HG03097 (cell line): ENCODE measurements around the gene ZC3H12D.

Source experiments
- ATAC-seq: cut with Tn5 transposase; IDR thresholded peaks from one replicate; pipeline ENCODE4 v1.9.1; 2021; ENCODE audit not compliant: unreplicated experiment, low FRiP score

ZC3H12D gene

GRCh38 chr6:149421132-149421531 is 63.7 kb downstream of the ZC3H12D start:
- ATAC-seq: no peak

- no peak for ATAC-seq
Observed at GRCh38 chr6:149419696-149420404, 65.0 kb downstream of the ZC3H12D start.

- no peak for ATAC-seq
Observed at GRCh38 chr6:149414821-149415220, 70.0 kb downstream of the ZC3H12D start.

- ATAC-seq: no peak
Observed at GRCh38 chr6:149414009-149414408, 70.8 kb downstream of the ZC3H12D start.

- ATAC-seq: no peak
Observed at GRCh38 chr6:149410557-149410956, 74.3 kb downstream of the ZC3H12D start.

- no peak for ATAC-seq
Observed at GRCh38 chr6:149409617-149410016, 75.2 kb downstream of the ZC3H12D start.

- no peak for ATAC-seq
Observed at GRCh38 chr6:149405823-149406765, 78.7 kb downstream of the ZC3H12D start.

- ATAC-seq: no peak
Observed at GRCh38 chr6:149403534-149403933, 81.3 kb downstream of the ZC3H12D start.

- no peak for ATAC-seq
Observed at GRCh38 chr6:149400050-149400449, 84.8 kb downstream of the ZC3H12D start, which contains the start of gene SUMO4. Gene SUMO4 (plus strand): TSS chr6:149400262. CDS start chr6:149400392, 130 bp downstream.

GRCh38 chr6:149397384-149397783 is 87.4 kb downstream of the ZC3H12D start:
- no peak for ATAC-seq
